ENCODE results near the gene TPT1.
"Not testable (repeated sequence)": the region's sequence is repeated elsewhere in the genome, so short reads cannot be mapped to it uniquely, and the experiment has no call there.

DNA sequence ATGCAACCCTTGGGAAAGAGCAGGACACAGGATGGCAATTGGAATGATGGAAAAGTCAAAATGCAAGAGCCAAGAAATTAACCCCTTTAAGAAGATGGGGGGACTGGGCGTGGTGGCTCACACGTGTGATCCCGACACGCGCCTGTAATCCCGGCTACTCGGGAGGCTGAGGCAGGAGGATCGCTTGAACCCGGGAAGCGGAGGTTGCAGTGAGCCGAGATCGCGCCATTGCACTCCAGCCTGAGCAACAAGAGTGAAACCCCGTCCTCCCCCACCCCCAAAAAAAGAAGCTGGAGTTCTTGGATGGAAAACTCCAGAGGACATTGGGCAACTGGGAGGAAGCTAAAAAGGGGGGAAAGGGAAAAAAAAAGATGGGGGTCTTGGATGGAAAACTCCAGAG, 1.7 kb upstream of the TPT1 start:
- TF ChIP-seq, protein P1, sequence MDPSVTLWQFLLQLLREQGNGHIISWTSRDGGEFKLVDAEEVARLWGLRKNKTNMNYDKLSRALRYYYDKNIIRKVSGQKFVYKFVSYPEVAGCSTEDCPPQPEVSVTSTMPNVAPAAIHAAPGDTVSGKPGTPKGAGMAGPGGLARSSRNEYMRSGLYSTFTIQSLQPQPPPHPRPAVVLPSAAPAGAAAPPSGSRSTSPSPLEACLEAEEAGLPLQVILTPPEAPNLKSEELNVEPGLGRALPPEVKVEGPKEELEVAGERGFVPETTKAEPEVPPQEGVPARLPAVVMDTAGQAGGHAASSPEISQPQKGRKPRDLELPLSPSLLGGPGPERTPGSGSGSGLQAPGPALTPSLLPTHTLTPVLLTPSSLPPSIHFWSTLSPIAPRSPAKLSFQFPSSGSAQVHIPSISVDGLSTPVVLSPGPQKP (IDR thresholded peaks at IDR 0.05; ENCODE audit: low read depth, low read length), result not testable (repeated sequence)
- TF ChIP-seq E2F6 (IDR thresholded peaks at IDR 0.05; ENCODE audit: borderline replicate concordance, low read depth); PHF8 (IDR thresholded peaks at IDR 0.05; ENCODE audit: borderline replicate concordance, low read depth); EP300 (IDR thresholded peaks at IDR 0.05); JUN (IDR thresholded peaks at IDR 0.05); CTCF (IDR thresholded peaks at IDR 0.05); CEBPB (IDR thresholded peaks at IDR 0.05); ZFP36 (IDR thresholded peaks at IDR 0.05; ENCODE audit: borderline replicate concordance, partially characterized antibody): not testable (repeated sequence)
- TF ChIP-seq, protein P2, sequence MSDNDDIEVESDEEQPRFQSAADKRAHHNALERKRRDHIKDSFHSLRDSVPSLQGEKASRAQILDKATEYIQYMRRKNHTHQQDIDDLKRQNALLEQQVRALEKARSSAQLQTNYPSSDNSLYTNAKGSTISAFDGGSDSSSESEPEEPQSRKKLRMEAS (IDR thresholded peaks at IDR 0.05), result not testable (repeated sequence)

Data from A549 (cell line).